ENCODE measurements around the gene VPS13D. TPM values are rescaled to one million over a fixed set of nuclear protein-coding genes. Genes with fewer than 3 reads are reported as not detected.

The VPS13D gene
- total RNA-seq, 1 experiment from 2014 or later = 31.6 TPM

GRCh38 chr1:12272770-12273169 is 42.9 kb downstream of the VPS13D start:
- no peak overlapping the region for H3K4me3 ChIP-seq (replicated peaks in 1 of 2; ENCODE audit: low read depth in 1 of 2, low read length in 2 of 2)
- H2AFZ ChIP-seq (ENCODE audit: low read depth, low read length, poor library complexity, severe bottlenecking) = no peak overlapping the region
- no peaks in the 10 kb centered on the region for H3K79me2 ChIP-seq (ENCODE audit: insufficient read depth, low read length)
- DNase-seq (ENCODE audit: low read depth, low spot score) (no peak), ATAC-seq (no peak)
- no peak for TF ChIP-seq ATF3 (IDR thresholded peaks at IDR 0.05)
- no peak for TF ChIP-seq JUND (IDR thresholded peaks at IDR 0.05)
- intact Hi-C loops (cut with micrococcal nuclease) = loop anchor here (1.0 to 10.0 kb wide), 2 partner anchors 387 to 502 kb away; partner anchors contain the start of gene PRAMEF12
- no peak overlapping the region for H3K4me2 ChIP-seq (ENCODE audit: low read length)
- H3K27ac ChIP-seq (ENCODE audit: low read depth, low read length) = no peak overlapping the region
- H3K4me1 ChIP-seq (ENCODE audit: control insufficient read depth in 1 of 2, insufficient read depth in 2 of 2, low read length in 2 of 2) = no peaks in the 10 kb centered on the region
- no TSS peak for BruUV-seq (replicated peaks)
- H4K20me1 ChIP-seq (ENCODE audit: insufficient read depth) = no peaks in the 10 kb centered on the region
- H3K9me2 ChIP-seq (ENCODE audit: insufficient read depth) = no peaks in the 10 kb centered on the region
- H3K27me3 ChIP-seq (ENCODE audit: insufficient read depth, low read length) = no peaks in the 10 kb centered on the region
- ChIA-PET CTCF (interaction anchor here (0.7 to 2.6 kb wide), 7 partner anchors 24 to 386 kb away, joined by 3 to 19 read pairs (median 4); partner anchors contain the start of gene DHRS3), RAD21 (ENCODE audit: low non-redundant PET in 1 of 2, low total read pairs in 2 of 2, uncharacterized antibody in 2 of 2, unreplicated experiment in 2 of 2) (interaction anchor here in 1 of 2 experiments (1.3 to 1.4 kb wide), 2 partner anchors 328 to 386 kb away, joined by 3 to 5 read pairs; no protein-coding TSS in a partner anchor), POLR2A (no interaction called here)
- H3K9me3 ChIP-seq (ENCODE audit: control insufficient read depth in 1 of 2, insufficient read depth in 1 of 2, low read depth in 1 of 2, low read length in 2 of 2) = no peaks in the 10 kb centered on the region
- H3K36me3 ChIP-seq (ENCODE audit: control insufficient read depth in 1 of 2, insufficient read depth in 2 of 2, low read length in 2 of 2) = peaks cover 21 to 29% of the 10 kb centered on the region in 2 experiments; a peak in 3 of 4 replicates
- no peak overlapping the region for H3K9ac ChIP-seq (ENCODE audit: low read length)

- DNase-seq (ENCODE audit: low read depth, low spot score) = no peak
Measured at GRCh38 chr1:12275370-12275769, 45.5 kb downstream of the VPS13D start.

More at GRCh38 chr1:12275370-12275769, 45.5 kb downstream of the VPS13D start:
- Histone ChIP-seq H3K27me3 (ENCODE audit: insufficient read depth, low read length) (no peaks in the 10 kb centered on the region), H3K4me1 (ENCODE audit: control insufficient read depth in 1 of 2, insufficient read depth in 2 of 2, low read length in 2 of 2) (no peaks in the 10 kb centered on the region), H3K9me3 (ENCODE audit: control insufficient read depth in 1 of 2, insufficient read depth in 1 of 2, low read depth in 1 of 2, low read length in 2 of 2) (no peaks in the 10 kb centered on the region), H3K79me2 (ENCODE audit: insufficient read depth, low read length) (no peaks in the 10 kb centered on the region), H4K20me1 (ENCODE audit: insufficient read depth) (no peaks in the 10 kb centered on the region), H3K9ac (ENCODE audit: low read length) (no peak overlapping the region), H3K36me3 (ENCODE audit: control insufficient read depth in 1 of 2, insufficient read depth in 2 of 2, low read length in 2 of 2) (peaks cover 18 to 23% of the 10 kb centered on the region in 2 experiments; a peak in 3 of 4 replicates), H3K9me2 (ENCODE audit: insufficient read depth) (no peaks in the 10 kb centered on the region), H3K4me2 (ENCODE audit: low read length) (no peak overlapping the region), H2AFZ (ENCODE audit: low read depth, low read length, poor library complexity, severe bottlenecking) (no peak overlapping the region), H3K4me3 (replicated peaks in 1 of 2; ENCODE audit: low read depth in 1 of 2, low read length in 2 of 2) (no peak overlapping the region), H3K27ac (ENCODE audit: low read depth, low read length) (no peak overlapping the region)
- TF ChIP-seq CTCF (IDR thresholded peaks at IDR 0.05 in 2 of 3, conservative IDR thresholded peaks at IDR 0.05 in 1 of 3; ENCODE audit: borderline replicate concordance in 1 of 3, insufficient read depth in 1 of 3, low read depth in 2 of 3, low read length in 2 of 3) (peak; percentile 64 to 92 (median 80)), MAX (IDR thresholded peaks at IDR 0.05) (no peak), RAD21 (IDR thresholded peaks at IDR 0.05; ENCODE audit: low read depth) (peak; percentile 66), ZBTB33 (IDR thresholded peaks at IDR 0.05; ENCODE audit: extremely low read depth, insufficient replicate concordance, low read length) (no peak), EZH2 (IDR thresholded peaks at IDR 0.05) (no peak), ATF3 (IDR thresholded peaks at IDR 0.05) (no peak), SRF (IDR thresholded peaks at IDR 0.05; ENCODE audit: low read depth) (no peak)
- POLR2A ChIA-PET = no interaction called here
- no TSS peak for BruUV-seq (replicated peaks)
- RAD21 ChIA-PET (ENCODE audit: low non-redundant PET in 1 of 2, low total read pairs in 2 of 2, uncharacterized antibody in 2 of 2, unreplicated experiment in 2 of 2) = interaction anchor here (0.7 to 1.3 kb wide), 3 partner anchors 344 to 384 kb away, joined by 3 to 4 read pairs (median 4); no protein-coding TSS in a partner anchor
- intact Hi-C loops (cut with micrococcal nuclease) = loop anchor here (1.0 to 10.0 kb wide), 2 partner anchors 344 to 499 kb away; partner anchors contain the start of gene PRAMEF12
- CTCF ChIA-PET = interaction anchor here (0.6 to 4.0 kb wide), 13 partner anchors 8 to 383 kb away, joined by 3 to 16 read pairs (median 4); no protein-coding TSS in a partner anchor
- peak; percentile 70 for ATAC-seq

Measured in HCT116 (cell line).